Naive B cell (primary cell): Measurements from ENCODE around the gene TRERF1. TPM values are rescaled to one million over a fixed set of nuclear protein-coding genes. Genes with fewer than 3 reads are reported as not detected.
"Not testable (repeated sequence)": the region's sequence is repeated elsewhere in the genome, so short reads cannot be mapped to it uniquely, and the experiment has no call there.

Source experiments
- ATAC-seq, 2 donors: fragments of 150-1000 bp; cut with Tn5 transposase; 2 replicates each; pipeline ENCODE4 v1.10.0; 2021; ENCODE audit warnings: low read depth in 2 of 2, mild to moderate bottlenecking in 2 of 2, moderate library complexity in 2 of 2
- DNase-seq: peaks from one replicate; pipeline ENCODE4 v3.0.0; 2022
- H3K27ac Mint-ChIP-seq, 6 donors: one replicate each; pipeline ENCODE4 v1.8.0; 2020 to 2022; ENCODE audit warnings: mild to moderate bottlenecking in 6 of 6, mixed read lengths in 6 of 6, moderate library complexity in 5 of 6, inconsistent platforms in 2 of 6
- H3K27me3 Mint-ChIP-seq, 3 donors: one replicate each; pipeline ENCODE4 v1.8.0; 2021 to 2022; ENCODE audit warnings: mixed read lengths in 3 of 3, mild to moderate bottlenecking in 1 of 3
- H3K36me3 Mint-ChIP-seq, 2 donors: one replicate each; pipeline ENCODE4 v1.8.0; 2020 to 2022; ENCODE audit warnings: mixed read lengths in 2 of 2, inconsistent platforms in 1 of 2, mild to moderate bottlenecking in 1 of 2
- H3K4me1 Mint-ChIP-seq, 3 donors: one replicate each; pipeline ENCODE4 v1.8.0; 2020 to 2022; ENCODE audit warnings: mixed read lengths in 3 of 3, inconsistent platforms in 1 of 3, mild to moderate bottlenecking in 1 of 3, moderate library complexity in 1 of 3
- H3K4me3 Mint-ChIP-seq, 8 donors: one replicate each; pipeline ENCODE4 v1.8.0; 2020 to 2022; ENCODE audit warnings: mild to moderate bottlenecking in 8 of 8, mixed read lengths in 8 of 8, moderate library complexity in 8 of 8, inconsistent platforms in 2 of 8
- H3K9me3 Mint-ChIP-seq, 7 donors: one replicate each; pipeline ENCODE4 v1.8.0; 2020 to 2022; ENCODE audit warnings: mixed read lengths in 7 of 7, mild to moderate bottlenecking in 5 of 7, inconsistent platforms in 2 of 7, moderate library complexity in 1 of 7
- polyA plus RNA-seq, 6 donors: library from polyadenylated mRNA; unstranded; fragments of 300-500 nt; fragmentation: Illumina TruSeq; gene quantifications; one replicate each; pipeline ENCODE4 v1.2.3, GENCODE V29; 2021; ENCODE audit warnings: low read depth in 6 of 6

TRERF1 gene
- polyA plus RNA-seq, 6 donors from 2014 or later = 0.07 to 0.13 (median 0.08) TPM; not detected in 3

DNA sequence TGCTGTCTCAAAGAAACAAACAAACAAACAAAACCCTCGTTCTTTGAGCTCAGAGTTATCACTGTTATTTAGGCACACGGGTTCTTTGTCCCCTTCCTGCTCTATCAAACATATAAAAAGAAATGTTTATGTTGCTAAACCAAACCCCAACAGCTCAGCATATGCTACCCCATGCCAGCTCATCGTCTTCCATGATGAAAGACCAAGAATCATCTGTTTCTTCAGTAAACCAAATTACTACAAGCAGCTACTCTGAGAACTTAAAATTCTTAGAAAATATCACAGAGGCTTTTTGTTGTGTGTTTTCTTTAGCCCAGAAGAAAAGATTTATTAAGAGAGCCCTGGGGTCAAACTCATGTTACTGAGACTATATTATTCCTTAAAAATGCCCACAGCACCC lies 4.7 kb downstream of the TRERF1 start:
- H3K36me3 Mint-ChIP-seq = no peaks in the 10 kb centered on the region
- ATAC-seq (no peak), DNase-seq (no peak)
- peaks cover 9 to 18% (median 16%) of the 10 kb centered on the region in 3 donors for H3K4me1 Mint-ChIP-seq
- no peak overlapping the region for H3K4me3 Mint-ChIP-seq
- H3K27me3 Mint-ChIP-seq = peaks cover 36 to 50% (median 42%) of the 10 kb centered on the region in 3 donors
- no peaks in the 10 kb centered on the region for H3K9me3 Mint-ChIP-seq
- no peak overlapping the region for H3K27ac Mint-ChIP-seq

DNA sequence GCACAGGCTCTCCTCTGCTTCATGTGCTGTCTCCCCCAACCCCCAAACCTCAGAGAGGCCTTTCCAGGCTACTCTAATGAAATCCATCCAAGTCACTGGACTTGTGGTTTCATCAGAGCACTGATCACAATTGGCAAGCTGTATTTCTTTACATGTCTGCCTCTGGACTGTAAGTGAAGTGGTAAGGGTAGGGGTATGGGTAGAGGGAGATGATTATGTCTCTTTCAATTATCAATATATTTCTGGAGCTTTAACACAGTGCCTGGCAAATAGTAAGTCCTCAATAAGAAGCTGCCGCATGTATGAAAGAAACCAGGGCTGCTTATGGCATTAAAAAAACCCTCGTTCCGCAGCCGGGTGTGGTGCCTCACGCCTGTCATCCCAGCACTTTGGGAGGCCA lies 5.4 kb downstream of the TRERF1 start:
- H3K4me3 Mint-ChIP-seq = no peak overlapping the region
- no peak for ATAC-seq
- H3K4me1 Mint-ChIP-seq = peaks cover 3 to 13% (median 10%) of the 10 kb centered on the region in 3 donors
- DNase-seq = no peak
- H3K27me3 Mint-ChIP-seq = peaks cover 31 to 44% (median 36%) of the 10 kb centered on the region in 3 donors
- no peak overlapping the region for H3K27ac Mint-ChIP-seq
- no peaks in the 10 kb centered on the region for H3K9me3 Mint-ChIP-seq
- no peaks in the 10 kb centered on the region for H3K36me3 Mint-ChIP-seq

GRCh38 chr6:42445955-42446354 lies 5.8 kb downstream of the TRERF1 start:
- H3K4me3 Mint-ChIP-seq, H3K36me3 Mint-ChIP-seq, DNase-seq, ATAC-seq, H3K9me3 Mint-ChIP-seq, H3K4me1 Mint-ChIP-seq: not testable (repeated sequence)
- Mint-ChIP-seq H3K27me3 (peaks cover 27 to 40% (median 32%) of the 10 kb centered on the region in 3 donors), H3K27ac (peak overlapping the region in 1 of 6 donors; percentile 70)

GRCh38 chr6:42443312-42444060 lies 8.2 kb downstream of the TRERF1 start:
- Mint-ChIP-seq H3K27me3 (peaks cover 14 to 26% (median 16%) of the 10 kb centered on the region in 3 donors), H3K9me3 (no peaks in the 10 kb centered on the region), H3K4me3 (no peak overlapping the region), H3K4me1 (no peaks in the 10 kb centered on the region), H3K36me3 (no peaks in the 10 kb centered on the region), H3K27ac (no peak overlapping the region)
- DNase-seq = no peak
- ATAC-seq = no peak

GRCh38 chr6:42441697-42442081 lies 10.0 kb downstream of the TRERF1 start:
- no peaks in the 10 kb centered on the region for H3K9me3 Mint-ChIP-seq
- peaks cover 0 to 16% (median 5%) of the 10 kb centered on the region in 3 donors for H3K27me3 Mint-ChIP-seq
- no peak overlapping the region for H3K4me3 Mint-ChIP-seq
- no peak overlapping the region for H3K27ac Mint-ChIP-seq
- no peaks in the 10 kb centered on the region for H3K36me3 Mint-ChIP-seq
- DNase-seq (no peak), ATAC-seq (no peak)
- no peaks in the 10 kb centered on the region for H3K4me1 Mint-ChIP-seq

DNA sequence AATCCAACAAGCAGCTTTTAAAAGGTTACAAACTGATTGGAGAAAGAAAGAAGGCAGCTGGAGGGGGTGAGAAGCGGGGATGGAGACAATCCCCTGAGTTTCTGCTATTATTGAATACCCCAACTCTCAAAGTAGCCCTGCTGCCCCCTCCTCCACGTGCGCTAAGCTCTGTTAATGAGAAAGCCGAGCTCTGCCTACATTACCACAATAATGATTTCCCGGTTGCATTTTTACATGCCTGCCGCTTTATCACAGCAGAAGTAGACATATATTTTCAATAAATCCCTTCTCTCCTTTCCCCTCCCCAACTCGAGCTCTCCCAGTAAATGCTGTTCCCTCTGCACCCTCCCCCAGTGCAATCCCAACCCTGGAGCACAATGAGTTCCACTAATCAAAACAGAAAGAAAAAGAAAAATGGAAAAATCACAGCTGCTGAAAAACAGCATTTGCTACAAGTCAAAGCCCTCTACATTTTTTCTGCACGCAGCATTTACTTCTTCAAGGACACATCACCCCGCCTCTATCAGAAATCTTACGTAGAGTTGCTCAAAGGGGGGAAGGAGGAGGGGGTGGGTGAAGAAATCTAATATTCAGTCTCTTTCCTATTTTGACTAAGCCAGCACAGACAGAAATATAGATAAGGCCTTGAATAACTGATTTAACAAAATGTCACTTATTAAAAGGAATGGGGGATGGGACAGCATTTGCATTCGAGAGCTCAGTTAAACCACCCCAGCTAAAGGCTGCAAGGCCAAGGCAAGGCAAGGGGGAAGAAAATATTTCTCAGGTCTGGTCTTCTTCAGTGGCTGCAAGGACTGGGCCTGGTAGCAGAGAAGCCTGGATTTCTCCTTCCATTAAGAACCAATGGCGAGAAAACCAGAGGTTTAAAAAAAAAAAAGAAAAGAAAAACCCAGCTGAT lies 10.7 kb downstream of the TRERF1 start:
- Mint-ChIP-seq H3K4me3 (no peak overlapping the region), H3K4me1 (no peaks in the 10 kb centered on the region), H3K9me3 (no peaks in the 10 kb centered on the region), H3K27ac (no peak overlapping the region), H3K36me3 (no peaks in the 10 kb centered on the region), H3K27me3 (peaks cover 0 to 14% (median 5%) of the 10 kb centered on the region in 3 donors)
- ATAC-seq = no peak
- DNase-seq = no peak

DNA sequence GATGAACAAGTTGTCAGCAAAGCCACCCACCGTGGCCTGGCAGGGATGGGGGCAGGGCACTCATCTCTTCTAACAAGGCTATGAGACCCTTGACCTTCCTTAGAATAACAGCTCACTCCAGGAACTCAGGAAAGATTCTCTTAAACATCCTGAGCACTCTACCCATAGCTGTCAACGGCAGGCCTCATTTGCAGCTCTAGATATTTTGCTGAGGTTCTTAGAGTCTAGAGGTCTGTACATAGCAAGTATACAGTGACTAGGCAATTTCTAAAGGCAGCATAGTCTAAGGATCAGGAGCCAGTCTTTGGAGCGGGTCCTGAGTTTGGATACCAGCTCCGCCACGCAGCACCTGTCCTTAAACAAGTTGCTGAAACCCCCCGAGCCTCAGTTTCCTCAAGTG lies 11.7 kb downstream of the TRERF1 start:
- Mint-ChIP-seq H3K27ac (no peak overlapping the region), H3K9me3 (peaks cover 0 to 2% (median under 1%) of the 10 kb centered on the region in 7 donors), H3K27me3 (peaks cover 0 to 4% (median 0%) of the 10 kb centered on the region in 3 donors), H3K4me3 (no peak overlapping the region), H3K4me1 (no peaks in the 10 kb centered on the region), H3K36me3 (no peaks in the 10 kb centered on the region)
- DNase-seq (no peak), ATAC-seq (no peak)

- Mint-ChIP-seq H3K36me3 (peaks cover 0 to 14% of the 10 kb centered on the region in 2 donors), H3K27ac (no peak overlapping the region), H3K4me1 (no peaks in the 10 kb centered on the region), H3K27me3 (peaks cover 0 to 6% (median 0%) of the 10 kb centered on the region in 3 donors), H3K9me3 (peaks cover 7 to 24% (median 12%) of the 10 kb centered on the region in 7 donors), H3K4me3 (no peak overlapping the region)
- ATAC-seq (no peak), DNase-seq (no peak)
Measured at GRCh38 chr6:42436825-42437224, 14.9 kb downstream of the TRERF1 start.

DNA sequence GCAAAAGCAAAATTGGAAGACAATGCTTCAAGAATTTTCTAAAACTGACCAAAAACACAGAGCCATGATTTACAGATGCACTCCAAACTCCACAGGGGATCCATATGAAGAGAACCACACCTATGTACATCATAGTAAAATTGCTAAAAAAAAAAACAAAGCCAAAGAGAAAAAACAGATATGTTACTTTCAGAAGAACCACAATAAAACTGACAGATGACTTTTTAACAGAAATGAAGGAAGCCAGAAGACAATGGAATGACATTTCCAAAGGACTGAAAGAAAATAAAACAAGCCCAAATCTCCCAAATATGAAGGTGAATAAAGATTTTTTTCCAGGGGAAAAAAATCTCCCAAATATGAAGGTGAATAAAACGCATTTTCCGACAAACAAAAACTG lies 17.5 kb downstream of the TRERF1 start:
- H3K4me1 Mint-ChIP-seq = peaks cover 0 to 2% (median 0%) of the 10 kb centered on the region in 3 donors
- no peak overlapping the region for H3K4me3 Mint-ChIP-seq
- peaks cover 7 to 24% (median 14%) of the 10 kb centered on the region in 7 donors for H3K9me3 Mint-ChIP-seq
- peaks cover 0 to 14% of the 10 kb centered on the region in 2 donors for H3K36me3 Mint-ChIP-seq
- H3K27ac Mint-ChIP-seq = no peak overlapping the region
- DNase-seq (no peak), ATAC-seq (no peak)
- H3K27me3 Mint-ChIP-seq = peaks cover 0 to 6% (median 0%) of the 10 kb centered on the region in 3 donors

DNA sequence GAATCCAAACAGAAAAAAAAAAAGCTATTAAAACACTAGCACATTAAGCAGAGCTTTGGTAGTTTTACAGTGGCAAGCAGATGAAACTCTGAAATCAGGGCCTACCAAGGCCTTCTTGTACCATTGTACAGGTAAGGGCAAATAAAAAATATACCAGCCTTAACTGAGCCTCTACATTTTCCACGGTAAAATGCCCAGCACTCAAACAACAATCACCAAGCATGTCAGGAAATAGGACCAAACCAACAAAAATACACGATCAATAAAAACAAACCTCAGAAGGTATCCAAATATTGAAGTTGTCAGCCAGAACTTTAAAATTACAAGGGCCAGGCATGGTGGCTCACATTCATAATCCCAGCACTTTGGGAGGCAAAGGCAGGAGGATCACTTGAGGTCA lies 18.3 kb downstream of the TRERF1 start:
- ATAC-seq (no peak), DNase-seq (no peak)
- peaks cover 0 to 6% (median 0%) of the 10 kb centered on the region in 3 donors for H3K27me3 Mint-ChIP-seq
- peaks cover 7 to 24% (median 14%) of the 10 kb centered on the region in 7 donors for H3K9me3 Mint-ChIP-seq
- peaks cover 0 to 14% of the 10 kb centered on the region in 2 donors for H3K36me3 Mint-ChIP-seq
- H3K4me1 Mint-ChIP-seq = peaks cover 0 to 10% (median 4%) of the 10 kb centered on the region in 3 donors
- peak overlapping the region in 1 of 6 donors; percentile 73 for H3K27ac Mint-ChIP-seq
- no peak overlapping the region for H3K4me3 Mint-ChIP-seq

DNA sequence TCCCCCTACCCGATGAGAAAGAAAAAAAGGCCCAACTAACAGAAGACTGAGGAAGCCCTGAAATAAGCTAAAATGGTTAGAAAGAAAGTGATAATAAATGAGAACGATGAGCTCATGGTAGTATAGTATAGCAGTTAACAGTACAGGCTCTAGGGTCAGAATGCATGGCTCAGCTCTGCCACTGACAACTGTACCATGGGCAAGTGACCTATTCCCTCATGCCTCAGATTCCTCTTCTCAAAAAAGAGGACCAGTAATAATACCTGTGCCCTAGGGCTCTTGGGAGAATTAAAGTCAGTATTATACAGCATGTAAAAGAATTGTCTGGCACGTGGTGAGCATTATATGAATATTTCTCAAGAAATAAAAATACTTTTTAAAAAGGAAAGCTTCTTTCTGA lies 19.8 kb downstream of the TRERF1 start:
- H3K9me3 Mint-ChIP-seq = peaks cover 7 to 24% (median 14%) of the 10 kb centered on the region in 7 donors
- H3K27me3 Mint-ChIP-seq = peaks cover 0 to 6% (median 0%) of the 10 kb centered on the region in 3 donors
- peaks cover 0 to 14% of the 10 kb centered on the region in 2 donors for H3K36me3 Mint-ChIP-seq
- DNase-seq (no peak), ATAC-seq (no peak)
- no peak overlapping the region for H3K27ac Mint-ChIP-seq
- peaks cover 4 to 16% (median 10%) of the 10 kb centered on the region in 3 donors for H3K4me1 Mint-ChIP-seq
- H3K4me3 Mint-ChIP-seq = no peak overlapping the region

DNA sequence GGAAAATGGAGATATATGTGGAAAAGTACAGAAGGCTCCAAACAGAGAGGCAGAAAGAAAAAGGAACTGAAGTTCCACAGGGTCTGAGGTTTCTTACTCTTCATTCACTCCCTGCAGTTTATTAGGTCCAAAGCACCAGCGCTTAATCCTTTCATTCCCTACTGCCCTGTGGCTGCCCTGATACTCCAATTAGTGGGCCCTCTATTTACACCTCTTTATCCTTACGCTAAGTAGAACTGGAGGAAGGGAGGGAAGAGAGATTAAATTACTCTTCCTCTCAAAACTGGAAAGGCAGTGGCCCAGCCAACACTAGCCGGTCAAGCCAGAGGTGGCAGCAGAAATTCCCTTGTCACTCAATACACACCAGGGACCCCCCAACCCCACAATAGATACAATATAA lies 20.4 kb downstream of the TRERF1 start:
- H3K27ac Mint-ChIP-seq = no peak overlapping the region
- DNase-seq = no peak
- H3K4me1 Mint-ChIP-seq = peaks cover 4 to 16% (median 10%) of the 10 kb centered on the region in 3 donors

GRCh38 chr6:42429836-42430235 lies 21.9 kb downstream of the TRERF1 start:
- no peak for ATAC-seq
- H3K27me3 Mint-ChIP-seq = peaks cover 0 to 6% (median 0%) of the 10 kb centered on the region in 3 donors
- no peak overlapping the region for H3K27ac Mint-ChIP-seq
- H3K4me3 Mint-ChIP-seq = no peak overlapping the region
- H3K36me3 Mint-ChIP-seq = peaks cover 0 to 12% of the 10 kb centered on the region in 2 donors
- H3K9me3 Mint-ChIP-seq = peaks cover 7 to 20% (median 12%) of the 10 kb centered on the region in 7 donors
- peaks cover 7 to 16% (median 10%) of the 10 kb centered on the region in 3 donors for H3K4me1 Mint-ChIP-seq
- DNase-seq = no peak

More for the DNA sequence above, 20.4 kb downstream of the TRERF1 start:
- H3K9me3 Mint-ChIP-seq = peaks cover 7 to 24% (median 14%) of the 10 kb centered on the region in 7 donors
- no peak overlapping the region for H3K4me3 Mint-ChIP-seq
- no peak for ATAC-seq
- peaks cover 0 to 6% (median 0%) of the 10 kb centered on the region in 3 donors for H3K27me3 Mint-ChIP-seq
- H3K36me3 Mint-ChIP-seq = peaks cover 0 to 14% of the 10 kb centered on the region in 2 donors
